Endodermal cell (in vitro differentiated cells): ENCODE results near the gene SPCS1. TPM values are rescaled to one million over a fixed set of nuclear protein-coding genes. Genes with fewer than 3 reads are reported as not detected.

Source experiments
- DNase-seq: peaks from one replicate; pipeline ENCODE4 v3.0.0-alpha.2; 2017
- H3K27ac ChIP-seq: 2 replicates; pipeline ENCODE4 v1.5.1; 2013; ENCODE audit warnings: mild to moderate bottlenecking, low read depth, low read length, moderate library complexity
- H3K27me3 ChIP-seq: 2 replicates; pipeline ENCODE4 v1.6.1; 2013; ENCODE audit warnings: mild to moderate bottlenecking, low read length, moderate library complexity; ENCODE audit not compliant: insufficient read depth, control insufficient read depth, poor library complexity, severe bottlenecking
- H3K36me3 ChIP-seq: 2 replicates; pipeline ENCODE4 v1.7.0; 2013; ENCODE audit warnings: mild to moderate bottlenecking, low read length, moderate library complexity; ENCODE audit not compliant: control insufficient read depth, insufficient read depth
- H3K4me1 ChIP-seq: one replicate; pipeline ENCODE4 v1.7.0; 2013; ENCODE audit warnings: low read length; ENCODE audit not compliant: control insufficient read depth, insufficient read depth
- H3K4me3 ChIP-seq: 2 replicates; pipeline ENCODE4 v1.5.1; 2013; ENCODE audit warnings: mild to moderate bottlenecking, low read length, moderate library complexity
- H3K9ac ChIP-seq: 2 replicates; pipeline ENCODE4 v1.6.1; 2013; ENCODE audit warnings: mild to moderate bottlenecking, low read length, moderate library complexity; ENCODE audit not compliant: poor library complexity, severe bottlenecking; ENCODE audit errors: extremely low read depth
- H3K9me3 ChIP-seq: 2 replicates; pipeline ENCODE4 v1.6.1; 2013; ENCODE audit warnings: mild to moderate bottlenecking, low read length, moderate library complexity; ENCODE audit not compliant: control insufficient read depth
- H3K27ac Mint-ChIP-seq: 2 replicates; pipeline ENCODE4 v1.8.0; 2020; ENCODE audit warnings: mixed read lengths
- H3K27me3 Mint-ChIP-seq: 2 replicates; pipeline ENCODE4 v1.8.0; 2021; ENCODE audit warnings: mild to moderate bottlenecking, mixed read lengths; ENCODE audit not compliant: insufficient read depth
- H3K36me3 Mint-ChIP-seq: 2 replicates; pipeline ENCODE4 v1.8.0; 2020; ENCODE audit warnings: low read depth, mixed read lengths
- H3K4me1 Mint-ChIP-seq: 2 replicates; pipeline ENCODE4 v1.8.0; 2020; ENCODE audit warnings: mixed read lengths
- H3K4me3 Mint-ChIP-seq: 2 replicates; pipeline ENCODE4 v1.8.0; 2020; ENCODE audit warnings: mild to moderate bottlenecking, moderate library complexity, mixed read lengths
- H3K9me3 Mint-ChIP-seq: 2 replicates; pipeline ENCODE4 v1.8.0; 2020; ENCODE audit warnings: mild to moderate bottlenecking, mixed read lengths
- CTCF ChIP-seq: fragments of 200-600 bp; sonication (generic); conservative IDR thresholded peaks from 2 replicates; pipeline ENCODE4 v1.5.0; 2021; ENCODE audit warnings: antibody characterized with exemption, mild to moderate bottlenecking
- WGBS, 2 experiments: methylation state at CpG; one replicate each; pipeline versions ENCODE4 v1.1.5 to v1.1.7; 2013; ENCODE audit warnings: missing lambda C conversion rate in 2 of 2, mixed read lengths in 1 of 2; ENCODE audit not compliant: insufficient coverage in 1 of 2, insufficient read length in 1 of 2; 5-methylcytosine and 5-hydroxymethylcytosine counted together
- total RNA-seq, 2 donors: library from RNA; stranded (reverse); fragmentation: NEBNext Ultra II Directional in 1 of 2; extraction: Animal tissue kit (Norgen Biotek cat#: 25700) in 1 of 2; gene quantifications; 2 replicates in 1 of 2; 3 replicates in 1 of 2; pipeline ENCODE4 v1.2.1, GENCODE V29; 2021

The SPCS1 gene
- total RNA-seq, 2 donors from 2014 or later, result 101 to 113 TPM

- Mint-ChIP-seq H3K9me3 (no peaks in the 10 kb centered on the region), H3K36me3 (peaks cover 65% of the 10 kb centered on the region), H3K27me3 (no peaks in the 10 kb centered on the region), H3K4me1 (peaks cover 14% of the 10 kb centered on the region), H3K27ac (no peak overlapping the region), H3K4me3 (no peak overlapping the region)
- Histone ChIP-seq H3K27ac (no peak overlapping the region), H3K9ac (no peak overlapping the region), H3K4me1 (no peaks in the 10 kb centered on the region), H3K9me3 (no peaks in the 10 kb centered on the region), H3K36me3 (peaks cover 65% of the 10 kb centered on the region), H3K4me3 (peak overlapping the region; percentile 98), H3K27me3 (no peaks in the 10 kb centered on the region)
- TF ChIP-seq CTCF, result no peak
- DNase-seq, result no peak
- 95% methylated on average over 6 of the region's 6 CpGs for WGBS, 2 experiments
These were observed 17.6 kb upstream of the SPCS1 start for GRCh38 chr3:52688266-52688665.

- Mint-ChIP-seq H3K4me1 (peaks cover 14% of the 10 kb centered on the region), H3K4me3 (no peak overlapping the region), H3K9me3 (no peaks in the 10 kb centered on the region), H3K36me3 (peaks cover 74% of the 10 kb centered on the region), H3K27me3 (no peaks in the 10 kb centered on the region), H3K27ac (no peak overlapping the region)
- DNase-seq, result no peak
- Histone ChIP-seq H3K27me3 (no peaks in the 10 kb centered on the region), H3K27ac (no peak overlapping the region), H3K9me3 (no peaks in the 10 kb centered on the region), H3K9ac (no peak overlapping the region), H3K4me3 (no peak overlapping the region), H3K36me3 (peaks cover 73% of the 10 kb centered on the region), H3K4me1 (no peaks in the 10 kb centered on the region)
- no peak for TF ChIP-seq CTCF
- WGBS, 2 experiments, result 92 to 100% methylated on average over 2 to 3 of the region's 3 CpGs
These were observed 16.8 kb upstream of the SPCS1 start for GRCh38 chr3:52689151-52689550.

GRCh38 chr3:52690560-52690959 lies 15.3 kb upstream of the SPCS1 start:
- no peaks in the 10 kb centered on the region for H3K9me3 ChIP-seq
- Mint-ChIP-seq H3K27ac (no peak overlapping the region), H3K9me3 (no peaks in the 10 kb centered on the region), H3K36me3 (peaks cover 88% of the 10 kb centered on the region), H3K4me3 (no peak overlapping the region), H3K27me3 (no peaks in the 10 kb centered on the region), H3K4me1 (peaks cover 8% of the 10 kb centered on the region)
- H3K36me3 ChIP-seq, result peaks cover 86% of the 10 kb centered on the region
- no peak for TF ChIP-seq CTCF
- no peaks in the 10 kb centered on the region for H3K27me3 ChIP-seq
- no peak overlapping the region for H3K27ac ChIP-seq
- no peak overlapping the region for H3K9ac ChIP-seq
- H3K4me3 ChIP-seq, result no peak overlapping the region
- WGBS, 2 experiments, result 87 to 91% methylated on average over 2 of the region's 2 CpGs
- no peak for DNase-seq
- no peaks in the 10 kb centered on the region for H3K4me1 ChIP-seq
